Suprapubic skin (tissue), 3 donors: ENCODE data around the gene NTPCR.

Experiments
- CTCF ChIP-seq, 2 donors: fragments of 200-600 bp in 1 of 2; fragments of 450-650 bp in 1 of 2; sonication (generic) in 1 of 2; IDR thresholded peaks; one replicate each; pipeline ENCODE4 v1.5.1; 2016 to 2019; ENCODE audit warnings: antibody characterized with exemption in 2 of 2, mild to moderate bottlenecking in 1 of 2, moderate library complexity in 1 of 2
- POLR2A ChIP-seq, 2 donors: fragments of 450-650 bp; IDR thresholded peaks; one replicate each; pipeline ENCODE4 v1.6.1; 2017; ENCODE audit warnings: antibody characterized with exemption in 2 of 2, mild to moderate bottlenecking in 2 of 2, moderate library complexity in 2 of 2

- TF ChIP-seq CTCF (IDR thresholded peaks at IDR 0.05) (no peak), POLR2A (IDR thresholded peaks at IDR 0.05) (no peak)
These were observed 73.8 kb downstream of the NTPCR start for GRCh38 chr1:233024199-233024598.
